ENCODE results near the gene ARHGAP36.

The ARHGAP36 gene

GRCh38 chrX:131072871-131073571, 14.9 kb downstream of the ARHGAP36 start:
- no peak for DNase-seq

DNA sequence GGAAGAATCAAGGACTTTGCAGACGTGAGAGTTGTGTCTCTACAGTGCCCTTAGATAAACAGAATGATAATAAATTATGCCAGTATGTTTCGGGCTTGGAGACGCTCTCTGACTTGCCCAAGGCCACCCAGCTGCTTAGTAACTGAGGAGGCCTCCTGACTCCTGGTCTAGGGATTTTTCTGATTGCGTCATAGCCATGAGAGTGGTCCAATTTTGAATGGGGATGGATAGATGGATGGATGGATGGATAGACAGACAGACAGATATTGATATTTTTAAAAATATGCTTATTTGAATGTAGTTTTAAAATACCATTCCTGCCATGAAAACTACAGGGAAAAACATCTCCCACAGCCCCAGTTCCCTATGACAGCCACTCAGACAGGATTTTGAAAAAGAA, 15.5 kb downstream of the ARHGAP36 start:
- no peak for DNase-seq

DNA sequence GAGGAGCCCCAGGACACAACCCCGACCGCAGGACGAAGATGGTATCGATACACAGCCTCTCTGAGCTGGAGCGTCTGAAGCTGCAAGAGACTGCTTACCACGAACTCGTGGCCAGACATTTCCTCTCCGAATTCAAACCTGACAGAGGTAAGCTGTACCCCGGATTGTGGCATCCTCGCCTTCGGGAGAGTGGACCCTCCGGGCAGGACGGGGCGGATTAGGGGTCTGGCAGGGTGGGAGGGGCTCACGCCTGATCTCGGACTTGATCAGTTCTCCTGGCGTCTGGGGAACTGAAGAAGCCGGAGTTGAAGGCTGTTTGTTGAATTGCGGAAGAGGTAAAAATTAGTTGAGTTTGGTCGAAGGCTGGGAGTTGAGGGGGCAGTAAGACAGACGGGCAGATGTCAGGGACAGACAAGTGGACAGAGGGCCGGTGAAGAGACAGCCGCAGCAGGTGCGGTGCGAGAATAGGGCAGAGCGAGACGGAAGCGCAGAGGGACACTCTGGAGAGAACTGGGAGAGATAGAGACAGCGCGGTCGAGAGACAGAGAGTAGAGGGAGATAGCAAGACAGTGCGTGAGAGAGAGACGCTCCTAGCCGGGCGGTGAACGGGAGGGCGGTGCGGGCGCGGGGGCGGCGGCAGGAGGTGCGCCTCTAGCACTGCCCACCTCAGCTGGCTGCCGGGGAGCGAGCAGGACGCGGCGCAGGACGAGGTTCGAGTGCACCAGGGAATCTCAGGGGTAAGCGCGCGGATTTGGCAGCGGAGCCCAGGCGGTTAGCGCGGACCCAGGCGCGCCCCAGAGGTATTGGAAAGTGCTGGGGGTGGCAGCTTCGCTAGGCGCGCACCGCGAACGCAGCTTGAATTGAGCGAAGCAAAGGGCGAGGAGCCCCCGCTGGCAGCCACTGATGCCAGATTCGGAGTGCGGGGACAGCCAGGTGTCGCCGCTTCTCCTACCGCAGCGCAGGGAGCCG, 23.9 kb downstream of the ARHGAP36 start:
- no peak for DNase-seq

GRCh38 chrX:131083510-131084142, 25.5 kb downstream of the ARHGAP36 start:
- DNase-seq: no peak

- DNase-seq: no peak
These were observed 26.0 kb downstream of the ARHGAP36 start for GRCh38 chrX:131084145-131084544.

DNA sequence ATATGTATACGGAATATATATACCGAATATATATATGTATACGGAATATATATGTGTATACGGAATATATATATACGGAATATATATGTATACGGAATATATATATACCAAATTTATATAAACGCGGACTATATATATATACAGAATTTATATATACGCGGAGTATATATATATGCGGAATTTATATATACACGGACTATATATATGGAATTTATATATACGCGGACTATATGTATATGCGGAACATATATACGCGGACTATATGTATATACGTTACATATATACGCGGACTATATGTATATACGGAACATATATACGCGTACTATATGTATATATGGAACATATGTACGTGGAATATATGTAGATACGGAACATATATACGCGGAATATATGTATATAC, 78.6 kb downstream of the ARHGAP36 start:
- DNase-seq: no peak

GRCh38 chrX:131139072-131139471, 80.9 kb downstream of the ARHGAP36 start:
- no peak for DNase-seq
